OCI-LY1 (cell line): ENCODE data around the gene FAM149A.

ENCODE experiments used
- H2AFZ ChIP-seq: fragments of 200-600 bp; sonication (generic), shearing (Covaris generic); 2 replicates; pipeline ENCODE4 v1.6.0; 2014; ENCODE audit warnings: antibody characterized with exemption, mild to moderate bottlenecking, low read length
- H3F3A ChIP-seq: fragments of 200-600 bp; sonication (generic), shearing (Covaris generic); 2 replicates; pipeline ENCODE4 v1.6.0; 2014; ENCODE audit warnings: mild to moderate bottlenecking, antibody characterized with exemption, low read length, moderate library complexity; ENCODE audit not compliant: insufficient read depth
- H3K27ac ChIP-seq: fragments of 200-600 bp; sonication (generic); 2 replicates; pipeline ENCODE4 v1.5.1; 2014; ENCODE audit warnings: low read length, mixed run types, mild to moderate bottlenecking, low read depth; ENCODE audit not compliant: poor library complexity, severe bottlenecking
- H3K27me3 ChIP-seq: fragments of 200-600 bp; sonication (generic); 2 replicates; pipeline ENCODE4 v1.6.0; 2014; ENCODE audit warnings: antibody characterized with exemption, mild to moderate bottlenecking, low read length, moderate library complexity; ENCODE audit not compliant: insufficient read depth
- H3K36me3 ChIP-seq: fragments of 200-600 bp; sonication (generic); 2 replicates; pipeline ENCODE4 v1.6.1; 2014; ENCODE audit warnings: mild to moderate bottlenecking, antibody characterized with exemption, low read length, moderate library complexity, mixed read lengths; ENCODE audit not compliant: insufficient read depth
- H3K4me1 ChIP-seq: fragments of 200-600 bp; sonication (generic); 2 replicates; pipeline ENCODE4 v1.5.1; 2014; ENCODE audit warnings: mild to moderate bottlenecking, low read length, moderate library complexity; ENCODE audit not compliant: insufficient read depth, severe bottlenecking
- H3K4me2 ChIP-seq: fragments of 200-600 bp; sonication (generic), shearing (Covaris generic); 2 replicates; pipeline ENCODE4 v1.6.1; 2014; ENCODE audit warnings: low read length
- H3K4me3 ChIP-seq: fragments of 200-600 bp; sonication (generic); 2 replicates; pipeline ENCODE4 v1.5.1; 2014; ENCODE audit warnings: low read length, low read depth, mild to moderate bottlenecking, mixed read lengths; ENCODE audit not compliant: poor library complexity, severe bottlenecking
- H3K79me2 ChIP-seq: fragments of 200-600 bp; shearing (Covaris generic); 2 replicates; pipeline ENCODE4 v1.6.1; 2016; ENCODE audit warnings: mixed run types, low read length, mixed read lengths; ENCODE audit not compliant: insufficient read depth
- H3K9ac ChIP-seq: fragments of 200-600 bp; sonication (generic), shearing (Covaris generic); 2 replicates; pipeline ENCODE4 v1.6.1; 2014; ENCODE audit warnings: mild to moderate bottlenecking, low read length, mixed read lengths
- H3K9me2 ChIP-seq: fragments of 200-600 bp; sonication (generic), shearing (Covaris generic); 2 replicates; pipeline ENCODE4 v1.6.1; 2014; ENCODE audit warnings: low read depth, mild to moderate bottlenecking, low read length, mixed read lengths
- H3K9me3 ChIP-seq: fragments of 200-600 bp; shearing (Covaris generic); 2 replicates; pipeline ENCODE4 v1.6.1; 2014; ENCODE audit warnings: low read length, mixed read lengths
- H4K20me1 ChIP-seq: fragments of 200-600 bp; sonication (generic), shearing (Covaris generic); 2 replicates; pipeline ENCODE4 v1.6.0; 2016; ENCODE audit warnings: mild to moderate bottlenecking, low read length; ENCODE audit not compliant: insufficient read depth
- EZH2 ChIP-seq: fragments of 200-600 bp; sonication (generic), shearing (Covaris generic); IDR thresholded peaks from 2 replicates; pipeline ENCODE4 v1.8.0; 2017; ENCODE audit warnings: borderline replicate concordance, mixed run types, mild to moderate bottlenecking, antibody characterized with exemption, low read length, moderate library complexity, mixed read lengths
- TF ChIP-seq, protein P1 (sequence below): fragments of 200-600 bp; sonication (generic), shearing (Covaris generic); IDR thresholded peaks from 2 replicates; pipeline ENCODE4 v1.5.1; 2017; ENCODE audit warnings: mild to moderate bottlenecking, antibody characterized with exemption, low read length, moderate library complexity, mixed read lengths

The FAM149A gene

DNA sequence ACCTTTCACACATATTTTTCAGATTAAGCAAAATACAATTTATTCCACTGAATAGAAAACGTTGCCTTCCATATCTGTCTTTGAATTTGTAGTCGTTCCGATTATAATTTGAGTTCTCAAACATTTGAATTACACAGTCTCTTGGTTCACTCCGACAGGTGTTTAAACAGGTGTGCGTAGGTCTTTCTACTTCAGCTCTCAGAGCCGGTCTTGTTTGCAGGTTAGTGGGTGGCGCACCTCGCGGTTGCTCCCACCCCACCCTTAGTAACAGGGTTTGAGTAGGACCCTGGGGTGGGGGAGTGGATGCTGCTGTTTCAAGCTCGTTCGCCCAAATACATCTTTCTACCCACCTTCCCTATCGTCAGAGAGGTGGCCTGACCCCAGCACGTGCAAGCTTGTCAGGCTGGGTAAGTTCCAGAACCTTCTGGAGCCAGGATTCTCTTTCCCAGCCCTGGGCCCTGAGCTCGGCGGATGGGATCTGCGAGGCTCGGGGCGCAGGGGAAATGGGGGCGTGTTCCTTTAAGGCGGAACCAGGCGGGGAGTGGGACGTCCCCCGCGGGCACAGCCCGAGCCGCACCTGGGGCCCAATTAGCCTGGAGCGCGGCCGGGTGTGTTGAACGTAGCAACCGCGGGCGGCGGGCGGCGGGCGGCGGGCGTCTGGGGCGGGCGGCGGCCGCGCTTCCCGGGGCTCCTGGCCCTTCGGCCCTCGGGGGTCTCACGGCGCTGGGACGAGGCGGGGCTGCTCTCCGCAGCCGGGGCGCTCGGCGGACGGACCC is at the start of gene FAM149A:
FAM149A (plus strand) TSS at position 591 of the 776 bp plus-strand sequence.
- Histone ChIP-seq H3K79me2 (no peaks in the 10 kb centered on the region), H3K9me3 (no peaks in the 10 kb centered on the region), H3F3A (no peaks in the 10 kb centered on the region), H3K27me3 (peaks cover 15% of the 10 kb centered on the region), H4K20me1 (no peaks in the 10 kb centered on the region), H3K4me3 (peak within 1 kb of the TSS; percentile 54), H3K4me1 (peaks cover 8% of the 10 kb centered on the region), H3K27ac (no peak within 1 kb of the TSS), H3K9ac (no peak within 1 kb of the TSS), H3K9me2 (no peaks in the 10 kb centered on the region), H2AFZ (no peak within 1 kb of the TSS), H3K36me3 (no peaks in the 10 kb centered on the region), H3K4me2 (peak within 1 kb of the TSS; percentile 67)
- TF ChIP-seq EZH2: no peak
- TF ChIP-seq, protein P1, sequence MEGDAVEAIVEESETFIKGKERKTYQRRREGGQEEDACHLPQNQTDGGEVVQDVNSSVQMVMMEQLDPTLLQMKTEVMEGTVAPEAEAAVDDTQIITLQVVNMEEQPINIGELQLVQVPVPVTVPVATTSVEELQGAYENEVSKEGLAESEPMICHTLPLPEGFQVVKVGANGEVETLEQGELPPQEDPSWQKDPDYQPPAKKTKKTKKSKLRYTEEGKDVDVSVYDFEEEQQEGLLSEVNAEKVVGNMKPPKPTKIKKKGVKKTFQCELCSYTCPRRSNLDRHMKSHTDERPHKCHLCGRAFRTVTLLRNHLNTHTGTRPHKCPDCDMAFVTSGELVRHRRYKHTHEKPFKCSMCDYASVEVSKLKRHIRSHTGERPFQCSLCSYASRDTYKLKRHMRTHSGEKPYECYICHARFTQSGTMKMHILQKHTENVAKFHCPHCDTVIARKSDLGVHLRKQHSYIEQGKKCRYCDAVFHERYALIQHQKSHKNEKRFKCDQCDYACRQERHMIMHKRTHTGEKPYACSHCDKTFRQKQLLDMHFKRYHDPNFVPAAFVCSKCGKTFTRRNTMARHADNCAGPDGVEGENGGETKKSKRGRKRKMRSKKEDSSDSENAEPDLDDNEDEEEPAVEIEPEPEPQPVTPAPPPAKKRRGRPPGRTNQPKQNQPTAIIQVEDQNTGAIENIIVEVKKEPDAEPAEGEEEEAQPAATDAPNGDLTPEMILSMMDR: no peak

DNA sequence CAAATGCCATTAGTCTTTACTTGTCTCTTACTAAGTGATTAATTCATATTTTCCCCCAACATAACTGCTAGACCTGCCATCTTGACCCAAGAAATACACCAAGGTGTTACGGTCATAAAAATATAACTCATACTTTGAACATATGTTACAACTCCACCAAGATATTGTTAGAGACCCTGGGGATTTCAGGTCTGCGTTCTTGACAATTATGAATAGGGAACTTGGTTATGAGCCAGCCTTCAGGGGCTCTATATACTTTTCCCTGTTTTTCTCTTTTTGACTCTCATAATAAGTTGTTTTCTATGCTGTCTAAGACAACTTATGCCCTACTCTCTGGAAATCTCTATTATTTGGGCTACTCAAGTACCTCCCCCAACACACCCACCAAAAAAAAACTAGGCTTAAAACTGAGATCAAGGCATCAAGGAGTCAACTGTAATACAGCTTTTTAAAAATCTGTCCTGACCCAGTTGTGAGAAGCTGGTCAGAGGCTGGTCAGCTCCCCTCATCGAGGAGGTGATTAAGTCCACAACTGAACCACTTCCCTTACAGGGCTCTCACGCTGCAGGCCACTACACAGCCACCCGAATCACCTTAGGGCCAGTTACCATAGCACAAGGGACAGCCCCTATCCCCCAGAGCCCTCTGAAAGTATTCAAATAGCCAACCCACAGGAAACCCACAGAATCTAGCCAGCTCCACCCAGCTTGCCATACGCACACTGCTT is 46.1 kb upstream of the FAM149A start:
- no peak overlapping the region for H3K4me3 ChIP-seq
- no peaks in the 10 kb centered on the region for H4K20me1 ChIP-seq
- no peaks in the 10 kb centered on the region for H3K9me2 ChIP-seq
- no peak overlapping the region for H3K9ac ChIP-seq
- H3K36me3 ChIP-seq: no peaks in the 10 kb centered on the region
- no peak overlapping the region for H3K27ac ChIP-seq
- no peak overlapping the region for H3K4me2 ChIP-seq
- no peak for TF ChIP-seq EZH2
- TF ChIP-seq, protein P1: no peak
- no peaks in the 10 kb centered on the region for H3K4me1 ChIP-seq
- H3F3A ChIP-seq: no peaks in the 10 kb centered on the region
- H3K9me3 ChIP-seq: no peaks in the 10 kb centered on the region
- no peaks in the 10 kb centered on the region for H3K79me2 ChIP-seq
- H2AFZ ChIP-seq: no peak overlapping the region
- no peaks in the 10 kb centered on the region for H3K27me3 ChIP-seq

DNA sequence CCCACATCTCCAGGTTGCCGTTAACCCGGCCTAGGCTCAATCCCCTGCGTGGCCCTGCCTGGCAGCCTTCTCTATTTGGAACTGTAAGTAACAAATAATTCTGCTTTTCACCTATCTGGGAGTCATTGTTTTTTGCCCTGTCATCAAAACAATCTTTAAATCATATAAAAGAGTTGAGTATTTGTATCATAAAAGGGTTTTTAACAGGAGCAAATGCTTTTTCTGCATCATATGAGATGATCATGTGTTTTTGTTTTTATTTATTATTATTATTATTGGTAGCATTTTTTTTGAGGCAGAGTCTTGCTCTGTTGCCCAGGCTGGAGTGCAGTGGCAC is 45.6 kb upstream of the FAM149A start:
- no peaks in the 10 kb centered on the region for H3K4me1 ChIP-seq
- H3F3A ChIP-seq: no peaks in the 10 kb centered on the region
- H3K27me3 ChIP-seq: no peaks in the 10 kb centered on the region
- no peak overlapping the region for H2AFZ ChIP-seq
- no peak overlapping the region for H3K9ac ChIP-seq
- no peak overlapping the region for H3K4me2 ChIP-seq
- no peaks in the 10 kb centered on the region for H3K36me3 ChIP-seq
- no peaks in the 10 kb centered on the region for H4K20me1 ChIP-seq
- no peaks in the 10 kb centered on the region for H3K79me2 ChIP-seq
- H3K27ac ChIP-seq: no peak overlapping the region
- no peaks in the 10 kb centered on the region for H3K9me3 ChIP-seq
- no peaks in the 10 kb centered on the region for H3K9me2 ChIP-seq
- TF ChIP-seq, protein P1: no peak
- TF ChIP-seq EZH2: no peak
- H3K4me3 ChIP-seq: no peak overlapping the region
